SKM-1 (cell line): ENCODE results near the gene IL5.
"Not testable (repeated sequence)": the region's sequence is repeated elsewhere in the genome, so short reads cannot be mapped to it uniquely, and the experiment has no call there.

Experiments used
- DNase-seq: peaks from one replicate; lab custom pipeline; 2025; ENCODE audit not compliant: unreplicated experiment; lab: John Stamatoyannopoulos, UW

Gene IL5

DNA sequence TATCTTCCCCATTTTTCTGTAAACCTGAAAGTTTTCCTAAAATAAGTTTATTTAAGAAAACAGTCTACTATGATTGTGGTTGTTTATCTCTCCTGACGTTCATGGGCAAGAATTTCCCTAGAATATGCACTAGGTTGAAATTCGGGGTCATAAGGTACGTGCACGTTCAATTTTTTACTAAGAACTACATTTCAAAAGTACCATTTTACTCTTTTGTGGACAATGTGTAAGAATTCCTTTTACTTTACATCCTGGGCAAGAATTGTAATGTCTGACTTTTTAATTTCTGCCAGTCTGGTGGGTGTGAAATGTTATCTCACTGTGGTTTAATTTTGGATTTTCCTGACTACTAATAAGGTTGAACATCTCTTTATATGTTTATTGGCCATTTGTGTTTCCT is 12.4 kb downstream of the IL5 start:
- DNase-seq, result no peak

DNA sequence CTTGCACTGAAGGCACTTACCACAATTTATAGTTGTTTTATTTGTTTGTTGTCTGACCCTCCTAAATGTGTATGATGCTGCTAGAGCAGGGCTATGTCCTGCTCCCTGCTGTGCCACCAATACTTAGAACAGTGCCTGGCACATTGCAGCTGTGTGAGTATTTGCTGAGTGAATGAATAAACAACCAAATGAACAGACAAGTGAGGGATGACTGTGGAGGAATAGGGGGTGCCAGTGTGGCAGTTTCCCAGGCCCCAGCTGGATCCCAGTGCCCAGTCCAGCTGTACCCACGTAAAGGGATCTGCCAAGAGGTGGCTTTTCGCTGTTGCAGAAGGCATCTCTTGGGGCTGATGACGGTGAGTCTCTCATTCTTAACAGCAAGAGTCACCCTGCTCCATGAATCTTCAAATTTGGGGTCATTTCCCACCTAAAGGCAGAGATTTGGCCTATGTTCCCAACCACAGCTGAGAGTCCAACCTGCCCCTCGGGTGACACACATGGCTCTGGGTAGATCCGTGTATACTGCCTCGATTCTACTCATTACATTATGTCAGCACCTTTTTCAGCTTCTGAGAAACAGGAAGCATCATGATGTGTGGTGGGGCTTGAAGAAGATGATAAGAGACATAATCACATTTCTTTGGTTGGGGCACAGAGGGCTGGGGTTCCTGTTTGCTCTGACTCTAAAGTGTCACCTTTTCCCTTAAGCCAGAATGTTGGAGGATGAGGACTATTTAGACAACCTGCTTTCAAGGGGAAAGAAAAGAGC is 14.3 kb downstream of the IL5 start:
- DNase-seq, result peak; percentile 4

DNA sequence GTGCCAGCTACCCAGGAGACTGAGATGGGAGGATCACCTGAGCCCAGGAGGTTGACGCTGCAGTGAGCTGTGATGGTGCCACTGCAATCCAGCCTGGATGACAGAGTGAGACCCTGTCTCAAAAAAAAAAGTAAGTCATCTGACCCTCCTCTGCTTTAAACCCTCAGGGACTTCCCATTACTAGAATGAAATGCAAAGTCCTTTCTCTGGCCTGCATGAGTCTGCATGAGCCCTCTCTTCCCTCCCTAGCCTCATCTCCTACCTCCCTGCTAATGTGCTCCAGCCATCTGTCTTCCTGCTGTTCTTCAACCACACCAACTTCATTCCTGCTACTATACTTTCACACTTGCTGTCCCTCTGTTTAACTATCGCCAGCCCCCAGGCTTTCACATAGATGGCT is 15.3 kb downstream of the IL5 start:
- DNase-seq, result no peak

DNA sequence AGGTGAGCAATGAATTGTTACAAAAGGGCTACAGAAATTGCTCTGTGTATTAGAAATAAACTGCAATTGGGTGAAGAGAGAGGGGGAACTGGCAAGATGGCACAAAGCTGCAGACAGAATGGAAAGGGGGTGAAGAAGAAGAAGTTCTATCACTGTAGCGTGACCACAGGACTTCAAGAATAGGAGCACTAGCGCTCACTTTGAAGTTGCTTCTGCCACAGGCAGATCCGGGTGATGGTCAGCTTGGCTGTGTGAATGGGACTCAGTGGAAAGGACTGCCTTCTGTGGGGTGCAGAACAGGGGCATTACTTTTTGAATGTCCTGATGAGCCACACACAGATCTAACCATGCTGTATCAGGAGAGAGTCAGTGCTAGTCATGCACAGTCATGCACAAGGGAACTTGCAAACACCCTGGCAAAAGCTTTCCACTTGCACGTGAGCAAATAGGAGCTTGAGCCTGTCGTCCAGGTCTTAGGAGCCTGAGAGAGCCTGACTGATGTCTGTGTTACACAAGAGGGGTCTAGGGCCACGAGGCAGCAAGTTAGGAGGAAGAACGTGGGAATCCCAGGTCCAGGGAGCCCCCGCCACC is 16.3 kb downstream of the IL5 start:
- DNase-seq, result no peak

DNA sequence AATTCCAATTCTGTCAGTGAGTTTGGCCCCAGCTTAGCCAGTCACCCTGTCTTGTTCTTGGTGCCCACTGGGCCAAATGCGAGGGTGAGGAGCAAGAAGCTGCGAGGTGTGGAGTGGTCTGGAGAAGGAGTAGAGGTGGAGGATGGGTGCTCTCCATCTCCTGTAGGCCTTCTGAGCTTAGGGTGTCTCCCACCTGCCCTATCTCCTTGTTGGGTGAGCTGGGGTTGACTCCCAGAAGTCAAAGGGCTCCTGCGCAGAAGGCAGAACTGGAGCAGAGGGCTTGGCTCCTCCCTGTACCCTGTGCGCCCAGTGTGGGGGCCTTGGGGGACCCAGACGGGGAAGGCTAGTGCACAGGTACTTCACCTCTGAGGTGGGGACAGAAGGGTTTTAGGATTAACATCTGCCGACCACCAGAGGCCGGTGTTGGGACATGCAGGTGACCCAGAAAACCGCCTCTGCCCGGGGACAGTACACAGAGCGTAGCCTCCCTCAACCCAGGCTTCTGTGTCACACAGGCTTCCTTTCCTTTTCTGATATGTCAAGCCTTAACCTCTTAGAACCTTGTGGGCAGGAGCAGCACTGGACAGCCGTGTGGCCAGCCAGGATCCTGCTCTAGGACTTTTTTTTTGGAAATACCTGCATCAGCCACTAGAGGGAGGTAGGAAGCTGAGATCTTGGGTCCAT is 16.9 kb downstream of the IL5 start:
- peak; percentile 49 for DNase-seq

DNA sequence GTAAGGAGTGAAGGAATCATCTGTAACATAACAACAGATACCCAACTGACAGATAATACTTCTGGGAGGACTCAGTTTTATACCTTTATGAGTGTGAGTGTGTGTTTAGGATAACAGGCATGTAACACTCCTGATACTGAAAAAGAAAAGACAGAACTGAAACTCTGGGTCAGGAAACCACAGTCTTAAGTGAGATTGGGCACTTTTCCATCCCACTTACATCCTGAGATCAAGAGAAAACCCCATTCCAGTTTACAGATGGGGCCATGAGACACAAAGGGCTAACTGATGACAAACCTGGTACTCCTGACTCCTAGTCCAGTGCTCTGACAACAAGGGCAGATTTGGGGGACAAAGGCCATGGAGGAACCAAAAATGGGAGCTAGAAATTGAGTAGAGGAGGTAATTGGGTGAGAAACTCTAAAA is 18.0 kb downstream of the IL5 start:
- no peak for DNase-seq

DNA sequence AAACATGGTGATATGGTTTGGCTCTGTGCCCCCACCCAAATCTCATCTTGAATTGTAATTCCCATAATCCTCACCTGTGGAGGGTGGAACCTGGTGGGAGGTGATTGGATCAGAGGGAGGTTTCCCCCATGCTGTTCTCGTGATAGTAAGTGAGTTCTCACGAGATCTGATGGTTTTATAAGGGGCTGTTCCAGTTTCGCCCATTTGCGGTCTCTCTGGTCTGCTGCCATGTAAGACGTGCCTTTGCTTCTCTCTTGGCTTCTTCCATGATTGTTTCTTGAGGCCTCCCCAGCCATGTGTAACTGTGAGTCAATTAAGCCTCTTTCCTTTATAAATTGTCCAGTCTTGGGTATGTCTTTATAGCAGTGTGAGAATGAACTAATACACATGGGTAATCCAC is 18.4 kb downstream of the IL5 start:
- not testable (repeated sequence) for DNase-seq

DNA sequence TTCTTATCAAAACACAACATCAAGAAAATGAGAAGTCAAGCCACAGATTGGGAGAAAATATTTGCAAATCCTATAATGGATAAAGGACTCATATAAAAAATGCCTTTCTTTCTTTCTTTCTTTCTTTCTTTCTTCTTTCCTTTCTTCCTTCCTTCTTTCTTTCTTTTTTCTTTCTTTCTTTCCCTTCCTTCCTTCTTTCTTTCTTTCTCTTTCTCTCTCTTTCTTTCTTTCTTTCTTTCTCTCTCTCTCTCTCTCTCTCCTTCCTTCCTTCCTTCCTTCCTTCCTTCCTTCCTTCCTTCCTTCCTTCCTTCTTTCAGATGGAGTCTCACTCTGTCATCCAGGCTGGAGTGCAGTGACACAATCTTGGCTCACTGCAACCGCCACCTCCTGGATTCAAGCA is 21.3 kb downstream of the IL5 start:
- not testable (repeated sequence) for DNase-seq

DNA sequence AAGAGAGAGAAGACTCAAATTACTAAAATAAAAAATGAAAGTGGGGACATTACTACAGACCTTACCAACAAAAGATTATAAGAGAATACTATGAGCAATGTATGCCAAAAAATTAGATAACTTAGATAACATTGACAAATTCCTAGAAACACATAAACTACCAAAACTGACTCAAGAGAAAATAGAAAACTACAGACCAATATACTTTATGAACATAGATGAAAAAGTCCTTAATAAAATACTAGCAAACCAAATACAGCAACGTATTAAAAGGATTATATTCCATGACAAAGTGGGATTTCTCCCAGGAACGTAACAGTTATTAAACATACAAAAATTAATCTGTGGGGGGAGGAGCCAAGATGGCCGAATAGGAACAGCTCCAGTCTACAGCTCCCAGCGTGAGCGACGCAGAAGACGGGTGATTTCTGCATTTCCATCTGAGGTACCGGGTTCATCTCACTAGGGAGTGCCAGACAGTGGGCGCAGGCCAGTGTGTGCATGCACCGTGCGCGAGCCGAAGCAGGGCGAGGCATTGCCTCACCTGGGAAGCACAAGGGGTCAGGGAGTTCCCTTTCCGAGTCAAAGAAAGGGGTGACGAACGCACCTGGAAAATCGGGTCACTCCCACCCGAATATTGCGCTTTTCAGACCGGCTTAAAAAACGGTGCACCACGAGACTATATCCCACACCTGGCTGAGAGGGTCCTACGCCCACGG is 29.5 kb downstream of the IL5 start:
- not testable (repeated sequence) for DNase-seq

DNA sequence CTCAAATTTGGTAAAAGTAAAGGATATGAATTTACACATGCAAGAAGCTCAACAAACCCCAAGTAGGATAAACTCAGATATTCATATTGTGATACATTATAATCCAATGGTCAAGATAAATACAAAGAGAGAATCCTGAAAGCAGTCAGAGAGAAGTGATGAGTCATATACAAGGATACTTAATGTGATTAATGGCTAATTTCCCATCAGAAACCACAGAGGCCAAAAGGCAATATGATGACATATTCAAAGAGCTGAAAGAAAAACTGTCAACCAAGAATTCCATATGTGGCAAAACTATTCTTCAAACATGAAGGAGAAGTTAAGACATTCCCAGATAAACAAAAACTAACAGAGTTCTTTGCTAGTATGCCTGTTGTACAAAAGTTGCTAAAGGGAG is 33.2 kb downstream of the IL5 start:
- no peak for DNase-seq

DNA sequence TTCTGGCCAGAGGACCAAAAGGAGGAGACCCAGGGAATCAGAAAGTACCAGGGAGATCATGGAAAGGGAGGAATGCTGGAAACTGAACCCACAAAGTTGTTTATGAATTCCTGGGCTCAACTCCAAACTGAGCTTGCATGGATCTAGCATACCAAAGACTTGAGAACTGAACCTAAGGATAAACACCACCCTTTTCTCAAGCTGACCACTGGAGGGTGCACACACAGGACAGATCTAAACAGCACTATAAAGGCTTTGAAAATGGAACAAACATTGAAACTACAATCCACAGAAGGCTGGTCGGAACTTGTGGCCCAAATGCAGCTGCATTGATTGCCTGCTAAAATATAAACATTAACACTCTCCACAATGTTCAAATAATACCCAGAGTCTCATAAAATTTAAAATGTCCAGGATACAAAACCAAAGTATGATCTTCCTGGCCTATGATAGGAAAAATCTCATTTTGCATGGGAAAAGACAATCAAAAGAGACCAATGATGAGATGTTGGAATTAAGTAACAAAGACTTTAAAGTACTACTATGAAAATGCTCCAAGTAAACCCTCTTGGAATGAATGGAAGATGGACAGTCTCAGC is 37.1 kb downstream of the IL5 start:
- no peak for DNase-seq

DNA sequence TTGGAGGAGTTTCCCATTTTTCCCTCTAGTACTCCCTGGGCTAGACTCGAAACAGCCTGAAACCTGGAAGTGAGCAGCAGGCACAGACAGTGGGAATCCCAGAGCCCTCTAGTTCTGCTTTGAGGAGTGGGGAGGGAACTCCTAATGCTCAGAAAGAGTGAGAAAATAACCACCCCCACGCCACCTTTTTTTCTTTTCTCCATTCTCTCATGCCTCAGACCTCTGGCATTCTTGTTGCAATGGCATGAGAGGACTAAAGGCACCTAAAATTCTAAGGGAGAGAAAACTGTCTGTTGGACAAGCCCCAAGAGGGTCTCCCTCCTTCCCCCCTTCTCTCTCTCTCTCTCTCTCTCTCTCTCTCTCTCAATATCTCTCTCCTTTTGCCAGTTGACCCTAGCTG is 37.7 kb downstream of the IL5 start:
- DNase-seq, result no peak

DNA sequence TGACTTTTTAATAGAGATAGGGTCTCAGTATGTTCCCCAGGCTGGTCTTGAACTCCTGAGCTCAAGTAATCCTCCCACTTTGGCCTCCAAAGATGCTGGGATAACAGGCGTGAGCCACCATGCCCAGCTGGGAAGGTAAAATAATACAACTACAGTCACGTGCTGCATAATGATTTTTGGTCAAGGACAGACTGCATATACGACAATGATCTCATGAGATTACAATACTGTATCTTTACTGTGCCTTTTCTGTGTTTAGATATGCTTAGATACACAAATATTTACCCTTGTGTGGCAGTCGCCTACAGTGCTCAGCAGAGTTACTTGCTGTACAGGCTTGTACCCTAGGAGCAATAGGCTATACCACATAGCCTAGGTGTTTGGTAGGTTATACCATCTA is 38.6 kb downstream of the IL5 start:
- no peak for DNase-seq

DNA sequence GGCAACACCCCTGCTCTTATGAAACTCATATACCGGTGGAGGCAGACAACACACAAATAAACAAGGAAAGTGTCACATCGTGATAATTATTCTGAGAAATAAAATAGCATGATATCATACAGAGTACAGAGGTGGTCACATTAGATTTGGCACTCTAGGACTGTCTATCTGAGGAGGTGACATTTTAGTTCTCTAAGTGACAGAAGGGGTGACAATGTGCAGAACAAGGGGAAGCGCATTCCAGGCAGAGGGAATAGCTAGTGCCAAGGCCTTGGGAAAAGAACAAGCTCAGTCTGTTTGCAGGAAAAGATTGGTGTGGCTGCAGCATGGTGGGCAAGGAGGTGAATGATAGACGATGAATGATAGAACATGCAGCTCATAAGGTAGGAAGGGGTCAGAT is 40.1 kb downstream of the IL5 start:
- no peak for DNase-seq

DNA sequence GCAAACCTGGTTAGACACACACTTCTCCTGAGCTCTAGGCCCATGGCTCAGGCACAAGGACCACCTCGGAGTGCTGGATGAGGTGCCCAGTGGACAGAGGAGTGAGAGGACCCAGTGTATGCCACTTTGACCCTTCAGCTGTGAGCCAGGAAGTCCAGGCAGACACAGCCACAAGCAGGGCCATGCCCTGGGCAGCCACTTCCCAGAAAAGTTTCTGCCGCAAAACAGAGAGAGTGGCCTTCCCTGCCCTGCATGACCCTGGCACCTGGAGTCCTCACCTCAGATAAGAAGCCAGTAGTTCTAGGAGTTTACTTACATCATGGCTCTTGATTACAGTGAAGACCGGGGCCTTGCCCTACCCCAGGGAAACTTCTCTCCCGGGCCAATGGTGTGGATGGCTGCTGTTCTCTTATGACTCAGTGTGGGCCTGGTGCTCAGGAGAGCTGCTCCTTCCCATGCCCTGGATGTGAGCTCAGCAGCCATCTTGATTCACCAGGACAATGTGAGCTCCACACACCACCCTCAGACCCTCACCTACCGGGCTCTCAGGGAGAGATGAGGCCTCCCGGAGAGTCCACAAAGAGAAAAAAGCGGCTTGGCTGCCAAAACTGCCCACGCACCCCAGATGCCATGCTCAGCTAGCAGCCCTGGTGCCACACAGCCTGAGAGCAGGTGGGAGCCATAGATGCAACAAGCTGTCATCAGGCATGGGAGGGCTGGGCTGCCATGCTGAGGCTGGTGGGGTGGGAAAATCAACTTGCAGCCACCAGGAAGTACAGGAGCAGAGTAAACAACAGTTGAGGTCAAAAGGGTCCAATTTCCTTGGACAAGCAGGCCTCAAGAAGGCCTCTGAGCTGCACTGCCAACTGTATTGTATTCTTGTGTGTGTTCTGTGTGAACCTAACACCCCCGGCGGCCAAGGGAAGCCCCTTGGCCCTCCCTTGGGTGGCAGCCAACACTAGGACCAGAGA is 41.1 kb downstream of the IL5 start:
- DNase-seq, result no peak

DNA sequence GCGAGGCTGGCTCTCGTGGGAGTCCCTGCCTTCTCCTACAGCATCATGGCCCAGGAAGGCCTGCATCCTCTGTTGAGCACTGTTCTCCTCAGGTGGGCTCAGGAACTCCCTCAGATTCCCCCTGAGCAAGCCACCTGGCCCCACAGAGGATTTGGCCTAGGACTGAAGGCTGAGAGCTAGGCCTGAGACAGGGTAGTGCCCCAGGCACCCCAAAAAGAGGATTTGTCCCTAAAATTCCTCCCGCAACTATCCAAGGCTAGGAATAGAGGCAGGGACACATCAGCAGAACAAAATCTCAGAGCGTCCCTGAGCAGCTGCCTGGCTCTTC is 41.7 kb downstream of the IL5 start:
- DNase-seq, result no peak

DNA sequence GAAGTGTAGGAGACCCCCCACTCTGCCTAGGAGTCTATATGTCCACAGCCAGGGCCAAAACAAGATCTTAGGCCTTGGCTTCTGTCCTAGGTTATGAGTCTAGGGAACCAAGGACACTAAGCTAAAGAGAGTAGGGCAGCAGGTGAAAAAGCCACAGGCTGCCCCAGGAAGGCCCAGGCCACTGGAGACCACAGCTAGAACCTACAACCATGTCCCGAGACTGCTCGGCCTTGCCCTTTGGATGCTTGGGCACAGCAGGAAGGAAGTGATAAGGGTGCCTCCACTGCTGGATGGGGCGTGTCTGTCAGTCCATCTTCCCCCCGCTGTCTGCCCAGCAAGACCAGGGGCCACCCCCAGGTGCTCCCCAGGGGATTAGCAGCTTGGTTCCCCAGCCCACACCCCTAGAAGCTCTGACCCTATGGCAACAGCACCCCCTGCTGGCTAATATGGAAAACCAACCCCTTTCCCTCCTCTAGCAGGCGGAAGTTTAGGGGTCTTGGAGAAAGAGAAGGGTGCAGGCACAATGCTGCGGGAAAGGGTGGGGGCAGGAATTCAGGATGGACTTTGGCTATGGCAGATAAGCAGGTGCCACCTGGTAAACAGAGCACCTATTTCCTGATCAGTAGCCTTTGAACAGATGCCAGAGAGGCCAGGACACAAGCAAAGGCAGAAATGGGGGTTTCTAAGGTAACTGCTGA is 42.2 kb downstream of the IL5 start:
- DNase-seq, result peak; percentile 20

DNA sequence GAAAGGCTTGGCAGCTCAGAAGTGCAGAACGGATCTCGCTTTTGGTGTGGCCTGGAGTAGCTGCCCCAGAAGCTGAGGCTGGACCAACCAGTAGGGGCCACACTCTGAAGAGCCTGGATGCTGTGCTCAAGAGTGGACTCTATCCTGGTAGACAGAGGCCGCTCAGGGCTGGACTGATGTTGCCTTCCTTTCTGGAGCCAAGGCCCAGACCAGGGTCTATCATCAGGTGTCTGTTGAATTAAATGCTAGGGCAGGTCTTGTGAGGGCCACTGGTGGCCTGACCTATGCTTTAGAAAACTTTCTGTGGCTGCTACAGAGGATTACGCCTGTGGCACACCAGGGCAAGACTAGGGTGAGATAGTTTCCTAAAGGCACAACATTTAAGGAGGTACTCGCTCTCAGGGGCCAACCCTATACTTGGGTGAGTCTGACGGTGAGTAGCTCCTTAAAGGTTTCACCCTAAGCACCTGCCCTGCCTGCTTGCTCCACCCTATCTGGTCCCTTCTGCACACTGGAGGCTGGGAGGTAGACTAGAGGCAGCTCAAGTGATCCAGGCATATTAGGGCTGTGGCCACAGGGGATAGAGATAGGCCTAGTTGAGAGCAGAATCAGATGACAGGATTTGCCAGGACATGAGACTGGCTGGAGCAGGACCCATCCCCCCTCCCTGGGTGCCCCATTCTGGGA is 42.9 kb downstream of the IL5 start:
- DNase-seq, result no peak
